Heart left ventricle (tissue), 16 donors: ENCODE measurements around the gene KNDC1. TPM values are rescaled to one million over a fixed set of nuclear protein-coding genes. Genes with fewer than 3 reads are reported as not detected.

ENCODE experiments used
- ATAC-seq, 4 donors: fragments of 200-7000 bp; cut with Tn5 transposase; one replicate each; pipeline ENCODE4 v1.9.1; 2020 to 2022; ENCODE audit warnings: moderate library complexity in 4 of 4, mild to moderate bottlenecking in 3 of 4, moderate number of reproducible peaks in 1 of 4
- DNase-seq, 5 donors: peaks; one replicate each; pipeline ENCODE4 v3.0.0-alpha.2; 2020
- H3K27ac ChIP-seq, 12 donors: fragments of 200-600 bp; sonication (generic) in 4 of 12; one replicate each; pipeline versions ENCODE4 v1.5.0 to v1.8.0; 2016 to 2022; ENCODE audit warnings: mild to moderate bottlenecking in 2 of 12
- H3K27me3 ChIP-seq, 9 donors: fragments of 200-600 bp; sonication (generic) in 2 of 9; one replicate each; pipeline versions ENCODE4 v1.5.1 to v1.8.0; 2016 to 2022; ENCODE audit warnings: mild to moderate bottlenecking in 3 of 9
- H3K36me3 ChIP-seq, 9 donors: fragments of 200-600 bp; sonication (generic) in 2 of 9; one replicate each; pipeline versions ENCODE4 v1.5.0 to v1.8.0; 2018 to 2022; ENCODE audit warnings: mild to moderate bottlenecking in 2 of 9
- H3K4me1 ChIP-seq, 12 donors: fragments of 200-600 bp; sonication (generic) in 4 of 12; one replicate each; pipeline versions ENCODE4 v1.5.0 to v1.8.0; 2016 to 2022; ENCODE audit warnings: mild to moderate bottlenecking in 3 of 12
- H3K4me3 ChIP-seq, 12 donors: fragments of 200-600 bp; sonication (generic) in 4 of 12; one replicate each; pipeline versions ENCODE4 v1.5.0 to v1.8.0; 2017 to 2022; ENCODE audit warnings: mild to moderate bottlenecking in 9 of 12, moderate library complexity in 4 of 12
- H3K9me3 ChIP-seq, 12 donors: fragments of 200-600 bp; sonication (generic) in 4 of 12; one replicate each; pipeline versions ENCODE4 v1.5.0 to v1.8.0; 2016 to 2022; ENCODE audit warnings: mild to moderate bottlenecking in 1 of 12
- CTCF ChIP-seq, 12 donors: fragments of 200-600 bp; sonication (generic) in 4 of 12; IDR thresholded peaks; one replicate each; pipeline versions ENCODE4 v1.5.0 to v1.8.0; 2018 to 2022; ENCODE audit warnings: antibody characterized with exemption in 12 of 12, mild to moderate bottlenecking in 5 of 12
- POLR2A ChIP-seq, 2 donors: fragments of 450-650 bp; IDR thresholded peaks; one replicate each; pipeline ENCODE4 v1.6.1; 2017; ENCODE audit warnings: antibody characterized with exemption in 2 of 2, mild to moderate bottlenecking in 2 of 2, moderate library complexity in 2 of 2
- WGBS, 4 donors: extraction: QIAGEN DNeasy Blood & Tissue Kit in 2 of 4; methylation state at CpG; one replicate each; pipeline versions ENCODE4 v1.1.5 to v1.1.7; 2013 to 2018; 5-methylcytosine and 5-hydroxymethylcytosine counted together
- intact Hi-C, 10 donors: fragments of 100-400 bp; cut with DNase I; formaldehyde crosslinking; loops; one replicate each; pipeline versions ENCODE4 v1.11.1 to v1.14.2; 2022
- polyA plus RNA-seq, 2 donors: library from polyadenylated mRNA; stranded (reverse); fragments of 200-250 nt; gene quantifications; one replicate each; pipeline ENCODE4 v1.2.3, GENCODE V29; 2013
- total RNA-seq, 9 donors: library from RNA; depleted of rRNA in 2 of 9; stranded (reverse); fragments of >200 nt in 2 of 9; fragmentation: NEBNext Ultra II Directional in 3 of 9; extraction: Animal tissue kit (Norgen Biotek cat#: 25700) in 3 of 9; gene quantifications; one replicate each; pipeline versions ENCODE4 v1.1.0 to v1.2.4, GENCODE V29; 2016 to 2023
- donor health status: ischemic (EF 13 %, LVEDD 7.1; RV severe dilation, severe dysfunction).
- donor health status: healthy with polysubstance abuse.
- donor health status: DM: no; HTN: yes; CAD: no.
- donor health status: DM: no; HTN: no; CAD: no.
- donor health status: ischemic (EF 25% LVEDD 6.9; RV normal size, moderate dysfunction).
- donor health status: ischemic (EF 25% LVEDD 5.7; RV mildly dilated, moderate dysfunction).
- donor health status: healthy.
- donor health status: DM: yes; HTN: yes; CAD: no.
- donor health status: ischemic (EF 35%, LVEDD 5.7; RV mildly dilated, moderate dysfunction).
- donor health status: nonischemic (EF 11% LVEDD 7.7; RV severe dilation, severe dysfunction).
- donor health status: DM: yes; HTN: yes; CAD: no.
- donor health status: PGD.
- donor health status: ischemic (EF 29% LVEDD 5.4; RV normal size, mild dysfunction).
- donor health status: nonischemic (EF 23%, LVEDD 6.1; RV moderate dilation, normal function).

Gene KNDC1
- total and polyA plus RNA-seq, 11 donors = 0.04 to 2.9 (median 0.10) TPM; not detected in 3

DNA sequence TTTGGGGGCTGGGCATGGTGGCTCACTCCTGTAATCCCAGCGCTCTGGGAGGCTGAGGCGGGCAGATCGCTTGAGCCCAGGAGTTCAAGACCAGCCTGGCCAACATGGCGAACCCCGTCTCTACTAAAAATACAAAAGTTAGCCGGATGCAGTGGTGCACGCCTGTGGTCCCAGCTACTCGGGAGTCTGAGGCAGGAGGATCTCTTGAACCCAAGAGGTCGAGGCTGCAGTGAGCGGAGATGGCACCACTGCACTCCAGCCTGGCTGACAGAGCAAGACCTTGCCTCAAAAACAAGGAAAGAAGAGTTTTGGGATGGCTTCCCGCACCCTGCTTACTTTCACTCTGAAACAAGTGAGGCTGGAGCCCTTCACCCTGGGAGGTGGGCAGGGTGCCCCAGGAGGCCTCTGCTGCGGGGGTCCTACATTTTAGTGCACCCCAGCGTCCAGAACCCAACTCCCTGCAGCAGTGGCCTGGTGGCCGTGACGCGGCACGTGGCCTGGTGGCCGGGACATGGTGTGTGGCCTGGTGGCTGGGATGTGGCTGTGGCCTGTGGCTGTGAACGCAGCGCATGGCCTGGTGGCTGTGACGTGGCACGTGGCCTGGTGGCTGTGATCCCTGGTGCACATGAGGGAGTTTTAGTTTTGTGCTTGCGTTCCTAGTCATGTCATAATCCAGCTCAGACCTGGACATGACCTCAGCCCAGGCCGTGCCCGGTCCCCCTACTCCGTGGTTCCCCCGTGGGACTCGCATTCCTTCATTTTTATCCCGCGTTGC lies 9.3 kb downstream of the KNDC1 start:
- no peaks in the 10 kb centered on the region for H3K36me3 ChIP-seq
- H3K4me3 ChIP-seq = no peak overlapping the region
- H3K9me3 ChIP-seq = no peaks in the 10 kb centered on the region
- no peaks in the 10 kb centered on the region for H3K4me1 ChIP-seq
- TF ChIP-seq CTCF (IDR thresholded peaks at IDR 0.05) = no peak
- TF ChIP-seq POLR2A (IDR thresholded peaks at IDR 0.05) = no peak
- intact Hi-C loops = no loop called here
- 93 to 94% (median 94%) methylated on average over 26 to 30 of the region's 30 CpGs for WGBS, 4 donors
- H3K27ac ChIP-seq = no peak overlapping the region
- H3K27me3 ChIP-seq = peaks cover 0 to 31% (median 3%) of the 10 kb centered on the region in 9 donors
- ATAC-seq (no peak), DNase-seq (peak in 1 of 5 donors; percentile 15)

DNA sequence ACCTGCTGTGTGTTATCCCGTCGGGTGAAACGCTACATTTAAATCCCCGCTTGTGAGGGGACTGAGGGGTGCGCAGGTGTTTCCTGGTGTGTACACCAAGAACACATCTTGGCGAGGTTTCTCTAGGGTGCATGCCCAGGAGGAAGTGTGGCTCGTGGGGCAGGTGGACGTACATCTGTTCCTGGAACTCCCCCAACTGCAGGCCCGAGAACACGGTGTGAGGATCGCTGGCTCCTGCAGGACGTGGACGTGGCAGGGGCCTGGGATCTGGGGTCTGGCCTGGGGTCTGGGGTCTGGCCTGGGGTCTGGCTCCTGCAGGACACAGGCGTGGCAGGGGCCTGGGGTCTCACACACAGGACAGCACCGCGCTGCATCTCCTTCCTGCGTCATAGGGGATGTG lies 10.1 kb downstream of the KNDC1 start:
- no peak for ATAC-seq
- intact Hi-C loops = no loop called here

GRCh38 chr10:133173860-133174640 lies 14.0 kb downstream of the KNDC1 start:
- WGBS, 4 donors = 85 to 87% (median 86%) methylated on average over 15 of the region's 15 CpGs
- H3K27me3 ChIP-seq = peaks cover 0 to 14% (median 0%) of the 10 kb centered on the region in 9 donors
- DNase-seq = peak in 2 of 5 donors; percentile 13 to 18

More for the DNA sequence above, 10.1 kb downstream of the KNDC1 start:
- H3K4me3 ChIP-seq = no peak overlapping the region
- no peaks in the 10 kb centered on the region for H3K36me3 ChIP-seq
- TF ChIP-seq CTCF (IDR thresholded peaks at IDR 0.05) (no peak), POLR2A (IDR thresholded peaks at IDR 0.05) (no peak)
- 81 to 86% (median 84%) methylated on average over 14 to 17 of the region's 17 CpGs for WGBS, 4 donors
- no peak overlapping the region for H3K27ac ChIP-seq
- DNase-seq = no peak
- H3K4me1 ChIP-seq = no peaks in the 10 kb centered on the region
- no peaks in the 10 kb centered on the region for H3K9me3 ChIP-seq
- peaks cover 0 to 24% (median 0%) of the 10 kb centered on the region in 9 donors for H3K27me3 ChIP-seq

More at GRCh38 chr10:133173860-133174640, 14.0 kb downstream of the KNDC1 start:
- no peak for TF ChIP-seq POLR2A (IDR thresholded peaks at IDR 0.05)
- no peak for TF ChIP-seq CTCF (IDR thresholded peaks at IDR 0.05)
- Histone ChIP-seq H3K4me1 (no peaks in the 10 kb centered on the region), H3K36me3 (no peaks in the 10 kb centered on the region), H3K27ac (no peak overlapping the region), H3K9me3 (no peaks in the 10 kb centered on the region), H3K4me3 (no peak overlapping the region)
- no peak for ATAC-seq
- intact Hi-C loops = no loop called here
